ENCODE measurements around the gene LRMDA. TPM values are rescaled to one million over a fixed set of nuclear protein-coding genes. Genes with fewer than 3 reads are reported as not detected.

Gene LRMDA
- total and polyA plus RNA-seq, 2 of the 13 experiments (the other 11 are each of a cell fraction or from before 2014, with no cell fraction given): 13.4 to 22.0 TPM

DNA sequence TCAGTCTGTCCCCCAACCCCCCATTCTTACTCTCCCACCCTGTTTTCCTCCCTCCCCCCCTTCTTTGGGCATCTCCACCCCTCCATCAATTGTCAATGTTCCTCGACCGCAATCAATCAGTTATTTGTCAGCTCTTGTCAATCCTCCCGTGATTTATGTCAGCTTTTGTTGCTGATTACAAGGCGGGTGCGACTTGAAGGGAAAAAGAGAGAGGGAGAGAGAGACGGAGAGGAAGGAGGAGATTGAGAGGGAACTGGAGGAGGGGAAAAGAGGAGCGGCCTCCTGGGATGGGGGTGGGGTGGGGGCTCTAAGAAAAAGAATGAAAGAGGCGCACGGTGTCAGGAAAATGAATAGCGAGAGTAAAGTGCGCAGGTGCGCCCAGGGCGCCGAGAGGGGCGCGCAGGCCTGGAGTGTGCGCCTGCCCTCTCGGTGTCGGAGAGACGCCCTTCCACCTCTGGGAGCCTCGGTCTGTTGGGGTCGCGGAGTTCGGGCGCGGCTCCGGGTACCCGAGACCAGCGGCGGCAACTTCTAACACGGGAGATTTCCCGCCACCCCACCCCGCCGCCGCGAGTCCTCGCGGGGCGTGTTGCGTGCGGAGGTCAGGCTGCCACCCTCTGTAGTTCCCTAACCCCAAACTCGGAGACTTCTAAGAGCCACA is 28.8 kb upstream of the LRMDA start (continued):
- TF ChIP-seq FOXC1 (CRISPR knock-in tag; IDR thresholded peaks at IDR 0.05; ENCODE audit: borderline replicate concordance) (0 out of 2 replicates have a peak, but pooled peaks have one; percentile 36), RCOR2 (CRISPR knock-in tag; IDR thresholded peaks at IDR 0.05) (no peak), ATF7 (IDR thresholded peaks at IDR 0.05) (no peak), ATF7 (CRISPR knock-in tag; IDR thresholded peaks at IDR 0.05) (no peak), KLF12 (CRISPR knock-in tag; IDR thresholded peaks at IDR 0.05; ENCODE audit: borderline replicate concordance) (no peak; the same call in 1 of the 2 replicates), ZC3H13 (CRISPR knock-in tag; IDR thresholded peaks at IDR 0.05) (no peak; the same call in 1 of the 2 replicates), ZFP41 (CRISPR knock-in tag; IDR thresholded peaks at IDR 0.05; ENCODE audit: borderline replicate concordance) (no peak), ZNF776 (CRISPR knock-in tag; IDR thresholded peaks at IDR 0.05) (no peak), RFX5 (IDR thresholded peaks at IDR 0.05; ENCODE audit: low read depth, low read length) (no peak), MTF2 (CRISPR knock-in tag; IDR thresholded peaks at IDR 0.05; ENCODE audit: borderline replicate concordance) (no peak), NFE2L1 (CRISPR knock-in tag; IDR thresholded peaks at IDR 0.05; ENCODE audit: borderline replicate concordance) (no peak)
- TF ChIP-seq, protein P1, sequence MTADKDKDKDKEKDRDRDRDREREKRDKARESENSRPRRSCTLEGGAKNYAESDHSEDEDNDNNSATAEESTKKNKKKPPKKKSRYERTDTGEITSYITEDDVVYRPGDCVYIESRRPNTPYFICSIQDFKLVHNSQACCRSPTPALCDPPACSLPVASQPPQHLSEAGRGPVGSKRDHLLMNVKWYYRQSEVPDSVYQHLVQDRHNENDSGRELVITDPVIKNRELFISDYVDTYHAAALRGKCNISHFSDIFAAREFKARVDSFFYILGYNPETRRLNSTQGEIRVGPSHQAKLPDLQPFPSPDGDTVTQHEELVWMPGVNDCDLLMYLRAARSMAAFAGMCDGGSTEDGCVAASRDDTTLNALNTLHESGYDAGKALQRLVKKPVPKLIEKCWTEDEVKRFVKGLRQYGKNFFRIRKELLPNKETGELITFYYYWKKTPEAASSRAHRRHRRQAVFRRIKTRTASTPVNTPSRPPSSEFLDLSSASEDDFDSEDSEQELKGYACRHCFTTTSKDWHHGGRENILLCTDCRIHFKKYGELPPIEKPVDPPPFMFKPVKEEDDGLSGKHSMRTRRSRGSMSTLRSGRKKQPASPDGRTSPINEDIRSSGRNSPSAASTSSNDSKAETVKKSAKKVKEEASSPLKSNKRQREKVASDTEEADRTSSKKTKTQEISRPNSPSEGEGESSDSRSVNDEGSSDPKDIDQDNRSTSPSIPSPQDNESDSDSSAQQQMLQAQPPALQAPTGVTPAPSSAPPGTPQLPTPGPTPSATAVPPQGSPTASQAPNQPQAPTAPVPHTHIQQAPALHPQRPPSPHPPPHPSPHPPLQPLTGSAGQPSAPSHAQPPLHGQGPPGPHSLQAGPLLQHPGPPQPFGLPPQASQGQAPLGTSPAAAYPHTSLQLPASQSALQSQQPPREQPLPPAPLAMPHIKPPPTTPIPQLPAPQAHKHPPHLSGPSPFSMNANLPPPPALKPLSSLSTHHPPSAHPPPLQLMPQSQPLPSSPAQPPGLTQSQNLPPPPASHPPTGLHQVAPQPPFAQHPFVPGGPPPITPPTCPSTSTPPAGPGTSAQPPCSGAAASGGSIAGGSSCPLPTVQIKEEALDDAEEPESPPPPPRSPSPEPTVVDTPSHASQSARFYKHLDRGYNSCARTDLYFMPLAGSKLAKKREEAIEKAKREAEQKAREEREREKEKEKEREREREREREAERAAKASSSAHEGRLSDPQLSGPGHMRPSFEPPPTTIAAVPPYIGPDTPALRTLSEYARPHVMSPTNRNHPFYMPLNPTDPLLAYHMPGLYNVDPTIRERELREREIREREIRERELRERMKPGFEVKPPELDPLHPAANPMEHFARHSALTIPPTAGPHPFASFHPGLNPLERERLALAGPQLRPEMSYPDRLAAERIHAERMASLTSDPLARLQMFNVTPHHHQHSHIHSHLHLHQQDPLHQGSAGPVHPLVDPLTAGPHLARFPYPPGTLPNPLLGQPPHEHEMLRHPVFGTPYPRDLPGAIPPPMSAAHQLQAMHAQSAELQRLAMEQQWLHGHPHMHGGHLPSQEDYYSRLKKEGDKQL (CRISPR knock-in tag; IDR thresholded peaks at IDR 0.05; ENCODE audit: low read depth): no peak
- TF ChIP-seq, protein P2, sequence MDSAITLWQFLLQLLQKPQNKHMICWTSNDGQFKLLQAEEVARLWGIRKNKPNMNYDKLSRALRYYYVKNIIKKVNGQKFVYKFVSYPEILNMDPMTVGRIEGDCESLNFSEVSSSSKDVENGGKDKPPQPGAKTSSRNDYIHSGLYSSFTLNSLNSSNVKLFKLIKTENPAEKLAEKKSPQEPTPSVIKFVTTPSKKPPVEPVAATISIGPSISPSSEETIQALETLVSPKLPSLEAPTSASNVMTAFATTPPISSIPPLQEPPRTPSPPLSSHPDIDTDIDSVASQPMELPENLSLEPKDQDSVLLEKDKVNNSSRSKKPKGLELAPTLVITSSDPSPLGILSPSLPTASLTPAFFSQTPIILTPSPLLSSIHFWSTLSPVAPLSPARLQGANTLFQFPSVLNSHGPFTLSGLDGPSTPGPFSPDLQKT (CRISPR knock-in tag; IDR thresholded peaks at IDR 0.05; ENCODE audit: borderline replicate concordance): no peak
- TF ChIP-seq, protein P3, sequence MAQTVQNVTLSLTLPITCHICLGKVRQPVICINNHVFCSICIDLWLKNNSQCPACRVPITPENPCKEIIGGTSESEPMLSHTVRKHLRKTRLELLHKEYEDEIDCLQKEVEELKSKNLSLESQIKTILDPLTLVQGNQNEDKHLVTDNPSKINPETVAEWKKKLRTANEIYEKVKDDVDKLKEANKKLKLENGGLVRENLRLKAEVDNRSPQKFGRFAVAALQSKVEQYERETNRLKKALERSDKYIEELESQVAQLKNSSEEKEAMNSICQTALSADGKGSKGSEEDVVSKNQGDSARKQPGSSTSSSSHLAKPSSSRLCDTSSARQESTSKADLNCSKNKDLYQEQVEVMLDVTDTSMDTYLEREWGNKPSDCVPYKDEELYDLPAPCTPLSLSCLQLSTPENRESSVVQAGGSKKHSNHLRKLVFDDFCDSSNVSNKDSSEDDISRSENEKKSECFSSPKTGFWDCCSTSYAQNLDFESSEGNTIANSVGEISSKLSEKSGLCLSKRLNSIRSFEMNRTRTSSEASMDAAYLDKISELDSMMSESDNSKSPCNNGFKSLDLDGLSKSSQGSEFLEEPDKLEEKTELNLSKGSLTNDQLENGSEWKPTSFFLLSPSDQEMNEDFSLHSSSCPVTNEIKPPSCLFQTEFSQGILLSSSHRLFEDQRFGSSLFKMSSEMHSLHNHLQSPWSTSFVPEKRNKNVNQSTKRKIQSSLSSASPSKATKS (CRISPR knock-in tag; IDR thresholded peaks at IDR 0.05): no peak
- TF ChIP-seq, protein P4, sequence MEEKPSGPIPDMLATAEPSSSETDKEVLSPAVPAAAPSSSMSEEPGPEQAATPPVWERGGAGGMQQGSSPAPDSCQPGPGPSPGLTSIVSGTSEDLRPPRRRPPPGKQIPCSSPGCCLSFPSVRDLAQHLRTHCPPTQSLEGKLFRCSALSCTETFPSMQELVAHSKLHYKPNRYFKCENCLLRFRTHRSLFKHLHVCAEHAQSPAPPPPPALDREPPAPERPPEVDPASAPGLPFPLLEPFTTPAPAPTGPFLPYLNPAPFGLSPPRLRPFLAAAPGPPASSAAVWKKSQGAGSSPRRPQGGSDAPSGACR (CRISPR knock-in tag; IDR thresholded peaks at IDR 0.05): no peak
- TF ChIP-seq, protein P5, sequence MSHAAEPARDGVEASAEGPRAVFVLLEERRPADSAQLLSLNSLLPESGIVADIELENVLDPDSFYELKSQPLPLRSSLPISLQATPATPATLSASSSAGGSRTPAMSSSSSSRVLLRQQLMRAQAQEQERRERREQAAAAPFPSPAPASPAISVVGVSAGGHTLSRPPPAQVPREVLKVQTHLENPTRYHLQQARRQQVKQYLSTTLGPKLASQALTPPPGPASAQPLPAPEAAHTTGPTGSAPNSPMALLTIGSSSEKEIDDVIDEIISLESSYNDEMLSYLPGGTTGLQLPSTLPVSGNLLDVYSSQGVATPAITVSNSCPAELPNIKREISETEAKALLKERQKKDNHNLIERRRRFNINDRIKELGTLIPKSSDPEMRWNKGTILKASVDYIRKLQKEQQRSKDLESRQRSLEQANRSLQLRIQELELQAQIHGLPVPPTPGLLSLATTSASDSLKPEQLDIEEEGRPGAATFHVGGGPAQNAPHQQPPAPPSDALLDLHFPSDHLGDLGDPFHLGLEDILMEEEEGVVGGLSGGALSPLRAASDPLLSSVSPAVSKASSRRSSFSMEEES (CRISPR knock-in tag; IDR thresholded peaks at IDR 0.05): no peak; the same call in 1 of the 2 replicates

Data from HepG2 (cell line).